CD4-positive, alpha-beta T cell (primary cell): Measurements from ENCODE around the gene ADARB2. TPM values are rescaled to one million over a fixed set of nuclear protein-coding genes. Genes with fewer than 3 reads are reported as not detected.

ENCODE experiments used
- ATAC-seq: fragments of 200-7000 bp; cut with Tn5 transposase; one replicate; pipeline ENCODE4 v1.10.0; 2022; ENCODE audit warnings: mild to moderate bottlenecking; ENCODE audit not compliant: poor library complexity
- CTCF ChIA-PET: fragments of 350-600 bp; sonication (Branson Sonifier 250); formaldehyde crosslinking; loops from one replicate; lab custom pipeline; 2021; ENCODE audit warnings: antibody characterized with exemption, inconsistent platforms; lab: Charles Lee
- POLR2A ChIA-PET: fragments of 350-600 bp; sonication (Branson Sonifier 250); formaldehyde crosslinking; loops from one replicate; lab custom pipeline; 2021; ENCODE audit warnings: antibody characterized with exemption, inconsistent platforms; lab: Charles Lee
- DNase-seq, 14 experiments: peaks; one replicate each; pipeline ENCODE4 v3.0.0-alpha.2; 2013 to 2020; ENCODE audit warnings: mixed read lengths in 2 of 14
- H3K27ac ChIP-seq, 2 donors: one replicate each; pipeline versions ENCODE4 v1.5.1 to v1.7.0; 2013; ENCODE audit warnings: low read length in 2 of 2, low read depth in 1 of 2, mild to moderate bottlenecking in 1 of 2
- H3K27me3 ChIP-seq, 2 experiments: 1 replicate in 1 of 2; 2 replicates in 1 of 2; pipeline versions ENCODE4 v1.6.1 to v1.7.0; 2013; ENCODE audit warnings: low read length in 2 of 2, control low read depth in 1 of 2, mild to moderate bottlenecking in 1 of 2, moderate library complexity in 1 of 2; ENCODE audit not compliant: insufficient read depth in 2 of 2, control insufficient read depth in 1 of 2
- H3K36me3 ChIP-seq: one replicate; pipeline ENCODE4 v1.6.1; 2013; ENCODE audit warnings: low read length, control low read depth; ENCODE audit not compliant: insufficient read depth
- H3K4me1 ChIP-seq: one replicate; pipeline ENCODE4 v1.6.1; 2013; ENCODE audit warnings: low read length, control low read depth; ENCODE audit not compliant: insufficient read depth
- H3K4me3 ChIP-seq: one replicate; pipeline ENCODE4 v1.5.1; 2013; ENCODE audit warnings: mild to moderate bottlenecking, low read length, moderate library complexity
- H3K9me3 ChIP-seq, 2 experiments: 1 replicate in 1 of 2; 2 replicates in 1 of 2; pipeline versions ENCODE4 v1.6.1 to v1.7.0; 2013; ENCODE audit warnings: low read length in 2 of 2, mild to moderate bottlenecking in 2 of 2, control low read depth in 1 of 2, moderate library complexity in 1 of 2; ENCODE audit not compliant: control insufficient read depth in 1 of 2, insufficient read depth in 1 of 2
- H3K27ac Mint-ChIP-seq: one replicate; pipeline ENCODE4 v1.8.0; 2020; ENCODE audit warnings: mixed read lengths
- H3K27me3 Mint-ChIP-seq: one replicate; pipeline ENCODE4 v1.8.0; 2021; ENCODE audit warnings: mixed read lengths
- H3K36me3 Mint-ChIP-seq: one replicate; pipeline ENCODE4 v1.8.0; 2021; ENCODE audit warnings: low read depth, mixed read lengths
- H3K4me1 Mint-ChIP-seq: one replicate; pipeline ENCODE4 v1.8.0; 2021; ENCODE audit warnings: low read depth, mixed read lengths
- H3K4me3 Mint-ChIP-seq: one replicate; pipeline ENCODE4 v1.8.0; 2020; ENCODE audit warnings: mild to moderate bottlenecking, mixed read lengths
- H3K9me3 Mint-ChIP-seq: one replicate; pipeline ENCODE4 v1.8.0; 2020; ENCODE audit warnings: mixed read lengths
- CTCF ChIP-seq: fragments of 200-600 bp; IDR thresholded peaks from one replicate; pipeline ENCODE4 v1.8.0; 2022; ENCODE audit warnings: antibody characterized with exemption, mild to moderate bottlenecking
- intact Hi-C, 2 experiments: fragments of 100-400 bp; cut with DNase I in 1 of 2; cut with micrococcal nuclease in 1 of 2; formaldehyde crosslinking; loops; one replicate each; pipeline versions ENCODE4 v1.15.1 to v1.9.0; 2023 to 2025; cut with DNase I, micrococcal nuclease
- total RNA-seq, 174 experiments: library from RNA in 2 of 174; stranded (reverse) in 2 of 174; gene quantifications; one replicate each; pipeline ENCODE4 v1.2.3 and lab custom pipeline; 2021 to 2026

The ADARB2 gene
- total RNA-seq, 2 experiments from 2014 or later = 0.14 TPM; not detected in 1

- ATAC-seq (no peak), DNase-seq (no peak)
- Mint-ChIP-seq H3K4me1 (peaks cover 10% of the 10 kb centered on the region), H3K36me3 (no peaks in the 10 kb centered on the region), H3K27ac (no peak overlapping the region), H3K27me3 (peaks cover 20% of the 10 kb centered on the region), H3K4me3 (no peak overlapping the region), H3K9me3 (no peaks in the 10 kb centered on the region)
- Histone ChIP-seq H3K4me1 (no peaks in the 10 kb centered on the region), H3K27me3 (peaks cover 0 to 2% of the 10 kb centered on the region in 2 experiments), H3K4me3 (no peak overlapping the region), H3K9me3 (peaks cover 0 to 14% of the 10 kb centered on the region in 2 experiments), H3K36me3 (no peaks in the 10 kb centered on the region), H3K27ac (no peak overlapping the region)
- POLR2A ChIA-PET = no interaction called here
- CTCF ChIA-PET = no interaction called here
- intact Hi-C loops = no loop called here
- no peak for TF ChIP-seq CTCF
Measured at GRCh38 chr10:1633783-1634182, 103.5 kb downstream of the ADARB2 start.

GRCh38 chr10:1632596-1632995, 104.7 kb downstream of the ADARB2 start:
- peaks cover 10% of the 10 kb centered on the region for H3K4me1 Mint-ChIP-seq
- ATAC-seq = no peak

GRCh38 chr10:1632141-1632540, 105.2 kb downstream of the ADARB2 start:
- no peaks in the 10 kb centered on the region for H3K36me3 Mint-ChIP-seq
- H3K27me3 ChIP-seq = peaks cover 0 to 2% of the 10 kb centered on the region in 2 experiments
- no peak for DNase-seq

More at GRCh38 chr10:1632596-1632995, 104.7 kb downstream of the ADARB2 start:
- Mint-ChIP-seq H3K36me3 (no peaks in the 10 kb centered on the region), H3K9me3 (no peaks in the 10 kb centered on the region), H3K27ac (no peak overlapping the region), H3K27me3 (peaks cover 20% of the 10 kb centered on the region), H3K4me3 (no peak overlapping the region)
- TF ChIP-seq CTCF = no peak
- H3K9me3 ChIP-seq = peaks cover 0 to 17% of the 10 kb centered on the region in 2 experiments
- ChIA-PET POLR2A (no interaction called here), CTCF (no interaction called here)
- no peaks in the 10 kb centered on the region for H3K4me1 ChIP-seq
- H3K36me3 ChIP-seq = no peaks in the 10 kb centered on the region
- no peak overlapping the region for H3K4me3 ChIP-seq
- no peak for DNase-seq
- H3K27me3 ChIP-seq = peaks cover 0 to 2% of the 10 kb centered on the region in 2 experiments
- no peak overlapping the region for H3K27ac ChIP-seq
- intact Hi-C loops = no loop called here

More at GRCh38 chr10:1632141-1632540, 105.2 kb downstream of the ADARB2 start:
- H3K4me1 ChIP-seq = no peaks in the 10 kb centered on the region
- H3K27me3 Mint-ChIP-seq = peaks cover 20% of the 10 kb centered on the region
- H3K36me3 ChIP-seq = no peaks in the 10 kb centered on the region
- no peak overlapping the region for H3K4me3 Mint-ChIP-seq
- no peak overlapping the region for H3K27ac Mint-ChIP-seq
- ChIA-PET POLR2A (no interaction called here), CTCF (no interaction called here)
- H3K4me3 ChIP-seq = no peak overlapping the region
- intact Hi-C loops = no loop called here
- peaks cover 10% of the 10 kb centered on the region for H3K4me1 Mint-ChIP-seq
- no peaks in the 10 kb centered on the region for H3K9me3 Mint-ChIP-seq
- no peak for TF ChIP-seq CTCF
- ATAC-seq = no peak
- H3K9me3 ChIP-seq = peaks cover 0 to 17% of the 10 kb centered on the region in 2 experiments
- H3K27ac ChIP-seq = no peak overlapping the region
